HepG2 (cell line): ENCODE results near the gene DUSP22. TPM values are rescaled to one million over a fixed set of nuclear protein-coding genes. Genes with fewer than 3 reads are reported as not detected.
A peak's percentile ranks its signal among the peaks of the same experiment; 100 is the strongest.

Source experiments
- ELF3 ChIP-seq: IDR thresholded peaks from 2 replicates; pipeline ENCODE4 v1.6.1; 2016; ENCODE audit warnings: missing genetic modification reagents, missing compliant biosample characterization
- HIC2 ChIP-seq: sonication (generic); formaldehyde crosslinking; IDR thresholded peaks from 2 replicates; pipeline ENCODE4 v1.9.0; 2022; ENCODE audit warnings: low read depth, missing genetic modification reagents
- KDM5B ChIP-seq: sonication (generic); formaldehyde crosslinking; IDR thresholded peaks from 2 replicates; pipeline ENCODE4 v1.4.0; 2020; ENCODE audit warnings: missing genetic modification reagents, mild to moderate bottlenecking, borderline replicate concordance
- SAP130 ChIP-seq: IDR thresholded peaks from 2 replicates; pipeline ENCODE4 v1.6.1; 2016; ENCODE audit warnings: low read depth
- SMAD1 ChIP-seq: sonication (generic); formaldehyde crosslinking; IDR thresholded peaks from 2 replicates; pipeline ENCODE4 v1.4.0; 2020; ENCODE audit warnings: missing genetic modification reagents, low read depth, mild to moderate bottlenecking, borderline replicate concordance
- ZFP37 ChIP-seq: sonication (generic); formaldehyde crosslinking; IDR thresholded peaks from 2 replicates; pipeline ENCODE4 v1.4.0; 2020; ENCODE audit warnings: missing genetic modification reagents, borderline replicate concordance
- ZNF318 ChIP-seq: sonication (generic); formaldehyde crosslinking; IDR thresholded peaks from 2 replicates; pipeline ENCODE4 v1.4.0; 2020; ENCODE audit warnings: mild to moderate bottlenecking, missing genetic modification reagents
- ZNF329 ChIP-seq: sonication (generic); formaldehyde crosslinking; IDR thresholded peaks from 2 replicates; pipeline ENCODE4 v1.9.0; 2021; ENCODE audit warnings: low read depth, mild to moderate bottlenecking, missing genetic modification reagents
- ZNF512 ChIP-seq: sonication (generic); formaldehyde crosslinking; IDR thresholded peaks from 2 replicates; pipeline ENCODE4 v1.4.0; 2020; ENCODE audit warnings: mild to moderate bottlenecking, missing genetic modification reagents
- ZNF607 ChIP-seq: sonication (generic); formaldehyde crosslinking; IDR thresholded peaks from 2 replicates; pipeline ENCODE4 v1.5.1; 2020; ENCODE audit warnings: missing genetic modification reagents, mild to moderate bottlenecking, borderline replicate concordance
- ZZZ3 ChIP-seq: sonication (generic); formaldehyde crosslinking; IDR thresholded peaks from 2 replicates; pipeline ENCODE4 v1.4.0; 2020; ENCODE audit warnings: missing genetic modification reagents, mild to moderate bottlenecking, borderline replicate concordance
- polyA plus RNA-seq, 8 experiments: library from polyadenylated mRNA; depleted of rRNA in 3 of 8; stranded (reverse) in 7 of 8; unstranded in 1 of 8; fragments of >200 nt; fragmentation: Illumina TruSeq in 4 of 8; extraction: Trizol in 4 of 8; gene quantifications; 2 replicates each; pipeline versions ENCODE4 v1.2.1 to v1.2.3, GENCODE V29; 2011 to 2016; ENCODE audit warnings: low read depth in 4 of 8, missing spikeins in 1 of 8, mixed read lengths in 1 of 8; ENCODE audit not compliant: insufficient read depth in 1 of 8
- total RNA-seq, 5 experiments: library from RNA; depleted of rRNA; stranded (reverse); fragments of >200 nt; fragmentation: Illumina TruSeq; extraction: Trizol; gene quantifications; 2 replicates each; pipeline ENCODE4 v1.2.3, GENCODE V29; 2016; ENCODE audit warnings: low read depth in 1 of 5
- TF ChIP-seq, protein P1 (sequence below): sonication (generic); formaldehyde crosslinking; IDR thresholded peaks from 2 replicates; pipeline ENCODE4 v1.4.0; 2020; ENCODE audit warnings: missing genetic modification reagents, borderline replicate concordance

DUSP22 gene
- total and polyA plus RNA-seq, 2 of the 13 experiments (the other 11 are each of a cell fraction or from before 2014, with no cell fraction given), result 20.2 to 32.8 TPM

- TF ChIP-seq HIC2 (CRISPR knock-in tag) (0 out of 2 replicates have a peak, but pooled peaks have one; percentile 5), KDM5B (CRISPR knock-in tag) (peak; percentile 86; the same call in 1 of the 2 replicates), ZNF329 (peak; percentile 15; the same call in 1 of the 2 replicates), ZFP37 (CRISPR knock-in tag) (no peak), ZNF512 (no peak), ZNF607 (CRISPR knock-in tag) (peak; percentile 73), ZZZ3 (CRISPR knock-in tag) (no peak), ZNF318 (CRISPR knock-in tag) (peak; percentile 27), SMAD1 (peak; percentile 75), ELF3 (CRISPR knock-in tag) (peak; percentile 67), SAP130 (peak; percentile 83)
- TF ChIP-seq, protein P1, sequence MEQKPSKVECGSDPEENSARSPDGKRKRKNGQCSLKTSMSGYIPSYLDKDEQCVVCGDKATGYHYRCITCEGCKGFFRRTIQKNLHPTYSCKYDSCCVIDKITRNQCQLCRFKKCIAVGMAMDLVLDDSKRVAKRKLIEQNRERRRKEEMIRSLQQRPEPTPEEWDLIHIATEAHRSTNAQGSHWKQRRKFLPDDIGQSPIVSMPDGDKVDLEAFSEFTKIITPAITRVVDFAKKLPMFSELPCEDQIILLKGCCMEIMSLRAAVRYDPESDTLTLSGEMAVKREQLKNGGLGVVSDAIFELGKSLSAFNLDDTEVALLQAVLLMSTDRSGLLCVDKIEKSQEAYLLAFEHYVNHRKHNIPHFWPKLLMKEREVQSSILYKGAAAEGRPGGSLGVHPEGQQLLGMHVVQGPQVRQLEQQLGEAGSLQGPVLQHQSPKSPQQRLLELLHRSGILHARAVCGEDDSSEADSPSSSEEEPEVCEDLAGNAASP, result no peak; the same call in 1 of the 2 replicates
These were observed 362 bp downstream of the DUSP22 start (continued) for GRCh38 chr6:292506-293192.
